ENCODE measurements around the gene IFNK.

IFNK gene

GRCh38 chr9:27540502-27540901, 16.4 kb downstream of the IFNK start:
- H3K9me3 ChIP-seq (ENCODE audit: low read length), result no peaks in the 10 kb centered on the region
- no peak overlapping the region for H3K9ac ChIP-seq (ENCODE audit: low read length)
- H3K4me1 ChIP-seq (ENCODE audit: insufficient read depth, low read length), result peaks cover 52% of the 10 kb centered on the region
- H3K4me3 ChIP-seq (ENCODE audit: low read depth in 1 of 2, low read length in 2 of 2), result no peak overlapping the region
- no peaks in the 10 kb centered on the region for H3K27me3 ChIP-seq (ENCODE audit: control insufficient read depth in 1 of 2, insufficient read depth in 2 of 2, low read length in 2 of 2)
- peak overlapping the region; percentile 57 for H3K27ac ChIP-seq (ENCODE audit: low read depth, low read length)
- H3K36me3 ChIP-seq (ENCODE audit: insufficient read depth, low read length), result peaks cover 4% of the 10 kb centered on the region

- Histone ChIP-seq H3K4me1 (ENCODE audit: insufficient read depth, low read length) (peaks cover 43% of the 10 kb centered on the region), H3K9me3 (ENCODE audit: low read length) (no peaks in the 10 kb centered on the region), H3K4me3 (ENCODE audit: low read depth in 1 of 2, low read length in 2 of 2) (no peak overlapping the region), H3K27me3 (ENCODE audit: control insufficient read depth in 1 of 2, insufficient read depth in 2 of 2, low read length in 2 of 2) (no peaks in the 10 kb centered on the region), H3K36me3 (ENCODE audit: insufficient read depth, low read length) (peaks cover 6% of the 10 kb centered on the region), H3K27ac (ENCODE audit: low read depth, low read length) (no peak overlapping the region), H3K9ac (ENCODE audit: low read length) (no peak overlapping the region)
Observed at GRCh38 chr9:27541740-27542139, 17.6 kb downstream of the IFNK start.

GRCh38 chr9:27542508-27542907, 18.4 kb downstream of the IFNK start:
- H3K27ac ChIP-seq (ENCODE audit: low read depth, low read length), result no peak overlapping the region

GRCh38 chr9:27545471-27545870, 21.4 kb downstream of the IFNK start:
- Histone ChIP-seq H3K36me3 (ENCODE audit: insufficient read depth, low read length) (peaks cover 6% of the 10 kb centered on the region), H3K27me3 (ENCODE audit: control insufficient read depth in 1 of 2, insufficient read depth in 2 of 2, low read length in 2 of 2) (no peaks in the 10 kb centered on the region), H3K4me3 (ENCODE audit: low read depth in 1 of 2, low read length in 2 of 2) (no peak overlapping the region), H3K4me1 (ENCODE audit: insufficient read depth, low read length) (peaks cover 17% of the 10 kb centered on the region), H3K9me3 (ENCODE audit: low read length) (no peaks in the 10 kb centered on the region), H3K27ac (ENCODE audit: low read depth, low read length) (no peak overlapping the region), H3K9ac (ENCODE audit: low read length) (no peak overlapping the region)

More at GRCh38 chr9:27542508-27542907, 18.4 kb downstream of the IFNK start:
- H3K9me3 ChIP-seq (ENCODE audit: low read length), result no peaks in the 10 kb centered on the region
- no peak overlapping the region for H3K4me3 ChIP-seq (ENCODE audit: low read depth in 1 of 2, low read length in 2 of 2)
- no peak overlapping the region for H3K9ac ChIP-seq (ENCODE audit: low read length)
- peaks cover 6% of the 10 kb centered on the region for H3K36me3 ChIP-seq (ENCODE audit: insufficient read depth, low read length)
- peaks cover 38% of the 10 kb centered on the region for H3K4me1 ChIP-seq (ENCODE audit: insufficient read depth, low read length)
- H3K27me3 ChIP-seq (ENCODE audit: control insufficient read depth in 1 of 2, insufficient read depth in 2 of 2, low read length in 2 of 2), result no peaks in the 10 kb centered on the region

- no peaks in the 10 kb centered on the region for H3K9me3 ChIP-seq (ENCODE audit: low read length)
- no peaks in the 10 kb centered on the region for H3K27me3 ChIP-seq (ENCODE audit: control insufficient read depth in 1 of 2, insufficient read depth in 2 of 2, low read length in 2 of 2)
- H3K4me3 ChIP-seq (ENCODE audit: low read depth in 1 of 2, low read length in 2 of 2), result no peak overlapping the region
- H3K9ac ChIP-seq (ENCODE audit: low read length), result no peak overlapping the region
- no peak overlapping the region for H3K27ac ChIP-seq (ENCODE audit: low read depth, low read length)
- peaks cover 6% of the 10 kb centered on the region for H3K36me3 ChIP-seq (ENCODE audit: insufficient read depth, low read length)
- no peaks in the 10 kb centered on the region for H3K4me1 ChIP-seq (ENCODE audit: insufficient read depth, low read length)
Observed at GRCh38 chr9:27548055-27548741, 24.1 kb downstream of the IFNK start.

DNA sequence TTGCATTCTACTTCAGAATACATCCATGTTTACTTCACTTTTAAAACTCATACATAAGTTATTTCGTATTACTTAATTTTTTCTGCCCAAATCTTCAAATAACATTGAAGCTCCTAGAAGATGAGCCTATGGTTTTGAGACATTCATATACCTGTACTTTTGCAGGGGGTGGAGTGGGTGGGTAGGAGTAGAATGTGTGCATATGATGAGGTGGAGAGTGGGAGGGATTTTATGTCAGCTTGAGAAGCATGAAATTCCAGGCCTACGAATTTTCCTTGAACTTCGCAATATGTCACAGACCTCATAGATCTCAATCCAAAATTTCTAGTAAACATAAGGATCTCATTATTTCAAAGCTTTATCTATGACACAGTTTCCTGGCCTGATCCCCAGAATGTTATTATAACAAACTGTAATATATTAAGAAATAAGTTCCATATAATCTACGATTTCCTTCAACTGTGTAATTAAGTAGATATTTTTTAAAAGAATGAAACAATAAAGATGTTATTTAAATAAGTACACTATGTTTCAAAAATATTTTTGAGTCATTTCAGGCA, 25.2 kb downstream of the IFNK start:
- peaks cover 8% of the 10 kb centered on the region for H3K36me3 ChIP-seq (ENCODE audit: insufficient read depth, low read length)

DNA sequence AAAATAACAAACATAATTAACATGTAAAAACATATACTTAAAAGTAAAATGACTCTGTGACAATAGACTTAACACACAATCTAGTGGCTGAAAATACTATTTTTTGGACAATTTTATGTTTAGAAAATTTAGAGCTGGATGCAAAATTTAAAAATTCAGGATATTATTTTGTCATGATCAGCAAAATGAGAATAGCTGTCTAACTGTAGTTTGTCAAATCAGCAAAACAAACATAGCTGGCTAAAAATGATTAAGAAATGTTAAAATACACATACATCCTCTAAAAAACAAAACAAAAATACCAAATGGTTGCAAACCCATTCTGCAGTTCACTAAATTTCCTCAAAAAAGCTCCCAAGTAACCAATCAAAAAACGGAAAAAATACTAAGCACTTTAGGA, 30.6 kb downstream of the IFNK start:
- Histone ChIP-seq H3K27me3 (ENCODE audit: control insufficient read depth in 1 of 2, insufficient read depth in 2 of 2, low read length in 2 of 2) (no peaks in the 10 kb centered on the region), H3K27ac (ENCODE audit: low read depth, low read length) (no peak overlapping the region), H3K4me3 (ENCODE audit: low read depth in 1 of 2, low read length in 2 of 2) (no peak overlapping the region), H3K4me1 (ENCODE audit: insufficient read depth, low read length) (no peaks in the 10 kb centered on the region), H3K9me3 (ENCODE audit: low read length) (no peaks in the 10 kb centered on the region), H3K36me3 (ENCODE audit: insufficient read depth, low read length) (peaks cover 24% of the 10 kb centered on the region), H3K9ac (ENCODE audit: low read length) (no peak overlapping the region)

More for the DNA sequence above, 25.2 kb downstream of the IFNK start:
- Histone ChIP-seq H3K27ac (ENCODE audit: low read depth, low read length) (no peak overlapping the region), H3K4me1 (ENCODE audit: insufficient read depth, low read length) (no peaks in the 10 kb centered on the region), H3K27me3 (ENCODE audit: control insufficient read depth in 1 of 2, insufficient read depth in 2 of 2, low read length in 2 of 2) (no peaks in the 10 kb centered on the region), H3K9me3 (ENCODE audit: low read length) (no peaks in the 10 kb centered on the region), H3K9ac (ENCODE audit: low read length) (no peak overlapping the region), H3K4me3 (ENCODE audit: low read depth in 1 of 2, low read length in 2 of 2) (no peak overlapping the region)

DNA sequence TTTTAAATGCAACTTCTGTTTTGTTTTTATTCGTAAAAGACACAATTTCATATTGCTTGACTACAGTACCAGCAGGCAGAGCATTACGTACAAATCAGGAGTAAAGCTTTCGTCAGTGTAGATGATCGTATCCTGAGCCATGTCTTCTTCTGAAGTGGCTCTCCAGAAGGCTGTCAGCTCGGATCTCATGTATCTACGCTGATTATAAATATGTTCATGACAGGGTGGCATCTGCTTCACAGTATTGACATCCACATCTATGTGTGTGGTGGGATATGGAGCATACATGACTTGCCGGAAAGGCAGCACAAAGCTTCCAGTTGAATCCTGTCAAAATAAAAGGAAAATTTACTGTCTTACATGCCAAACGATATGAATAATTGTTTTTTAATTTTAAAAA, 32.4 kb downstream of the IFNK start:
- Histone ChIP-seq H3K4me1 (ENCODE audit: insufficient read depth, low read length) (no peaks in the 10 kb centered on the region), H3K4me3 (ENCODE audit: low read depth in 1 of 2, low read length in 2 of 2) (no peak overlapping the region), H3K27me3 (ENCODE audit: control insufficient read depth in 1 of 2, insufficient read depth in 2 of 2, low read length in 2 of 2) (no peaks in the 10 kb centered on the region), H3K9me3 (ENCODE audit: low read length) (no peaks in the 10 kb centered on the region), H3K9ac (ENCODE audit: low read length) (no peak overlapping the region), H3K27ac (ENCODE audit: low read depth, low read length) (no peak overlapping the region), H3K36me3 (ENCODE audit: insufficient read depth, low read length) (peaks cover 30% of the 10 kb centered on the region)

DNA sequence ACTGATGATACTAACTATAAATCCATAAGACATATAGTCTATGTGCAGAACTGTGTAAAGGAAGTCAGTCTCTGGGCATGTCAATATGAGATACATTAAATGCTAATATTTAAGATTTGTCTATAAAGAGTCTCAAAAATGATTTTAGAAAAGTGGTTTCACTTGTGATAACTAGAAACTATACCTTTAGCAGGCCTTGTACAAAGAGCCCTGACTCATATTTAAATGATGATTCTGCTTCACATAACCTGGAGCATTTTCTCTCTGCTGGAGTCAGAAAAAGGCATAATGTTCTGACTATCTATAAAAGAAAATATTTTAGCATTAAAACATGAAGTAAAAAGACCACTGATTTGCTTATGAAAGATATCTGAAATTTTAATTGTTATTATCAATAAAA, 34.2 kb downstream of the IFNK start:
- H3K4me3 ChIP-seq (ENCODE audit: low read depth in 1 of 2, low read length in 2 of 2), result no peak overlapping the region
- H3K36me3 ChIP-seq (ENCODE audit: insufficient read depth, low read length), result peaks cover 34% of the 10 kb centered on the region
- H3K27me3 ChIP-seq (ENCODE audit: control insufficient read depth in 1 of 2, insufficient read depth in 2 of 2, low read length in 2 of 2), result no peaks in the 10 kb centered on the region
- no peak overlapping the region for H3K9ac ChIP-seq (ENCODE audit: low read length)
- H3K27ac ChIP-seq (ENCODE audit: low read depth, low read length), result no peak overlapping the region
- no peaks in the 10 kb centered on the region for H3K9me3 ChIP-seq (ENCODE audit: low read length)
- H3K4me1 ChIP-seq (ENCODE audit: insufficient read depth, low read length), result no peaks in the 10 kb centered on the region

GRCh38 chr9:27560457-27560856, 36.4 kb downstream of the IFNK start:
- H3K4me3 ChIP-seq (ENCODE audit: low read depth in 1 of 2, low read length in 2 of 2), result no peak overlapping the region
- H3K36me3 ChIP-seq (ENCODE audit: insufficient read depth, low read length), result peaks cover 26% of the 10 kb centered on the region

GRCh38 chr9:27561685-27562084, 37.6 kb downstream of the IFNK start:
- Histone ChIP-seq H3K9me3 (ENCODE audit: low read length) (no peaks in the 10 kb centered on the region), H3K27ac (ENCODE audit: low read depth, low read length) (no peak overlapping the region), H3K4me1 (ENCODE audit: insufficient read depth, low read length) (peaks cover 4% of the 10 kb centered on the region), H3K4me3 (ENCODE audit: low read depth in 1 of 2, low read length in 2 of 2) (no peak overlapping the region), H3K27me3 (ENCODE audit: control insufficient read depth in 1 of 2, insufficient read depth in 2 of 2, low read length in 2 of 2) (no peaks in the 10 kb centered on the region), H3K9ac (ENCODE audit: low read length) (no peak overlapping the region), H3K36me3 (ENCODE audit: insufficient read depth, low read length) (peaks cover 20% of the 10 kb centered on the region)

More at GRCh38 chr9:27560457-27560856, 36.4 kb downstream of the IFNK start:
- Histone ChIP-seq H3K27me3 (ENCODE audit: control insufficient read depth in 1 of 2, insufficient read depth in 2 of 2, low read length in 2 of 2) (no peaks in the 10 kb centered on the region), H3K9ac (ENCODE audit: low read length) (no peak overlapping the region), H3K4me1 (ENCODE audit: insufficient read depth, low read length) (peaks cover 4% of the 10 kb centered on the region), H3K27ac (ENCODE audit: low read depth, low read length) (no peak overlapping the region), H3K9me3 (ENCODE audit: low read length) (no peaks in the 10 kb centered on the region)
